Activated CD4-positive, alpha-beta T cell treated with anti-CD3 and anti-CD28 coated beads, Interleukin-2, amount 50 U/mL, for 16 hours (primary cell): ENCODE data around the gene FAM222A.
"Not testable (repeated sequence)": the region's sequence is repeated elsewhere in the genome, so short reads cannot be mapped to it uniquely, and the experiment has no call there.

Experiments used
- DNase-seq: peaks from one replicate; pipeline ENCODE4 v3.0.0-alpha.2; 2020

Gene FAM222A

GRCh38 chr12:109694629-109695028, 19.0 kb upstream of the FAM222A start:
- not testable (repeated sequence) for DNase-seq

- no peak for DNase-seq
These were observed 18.2 kb upstream of the FAM222A start for GRCh38 chr12:109695416-109695815.

GRCh38 chr12:109695961-109696461, 17.6 kb upstream of the FAM222A start:
- no peak for DNase-seq

GRCh38 chr12:109696485-109697269, 16.9 kb upstream of the FAM222A start:
- DNase-seq, result peak; percentile 10

- DNase-seq, result no peak
These were observed 16.4 kb upstream of the FAM222A start for GRCh38 chr12:109697270-109697553.

- DNase-seq, result no peak
These were observed 15.7 kb upstream of the FAM222A start for GRCh38 chr12:109697877-109698468.

- DNase-seq, result no peak
These were observed 14.8 kb upstream of the FAM222A start for GRCh38 chr12:109698820-109699219.

GRCh38 chr12:109701064-109701463, 12.6 kb upstream of the FAM222A start:
- no peak for DNase-seq

GRCh38 chr12:109702111-109702841, 11.3 kb upstream of the FAM222A start:
- no peak for DNase-seq

- DNase-seq, result no peak
These were observed 9.9 kb upstream of the FAM222A start for GRCh38 chr12:109703684-109704083.

GRCh38 chr12:109704371-109705098, 9.1 kb upstream of the FAM222A start:
- DNase-seq, result no peak

GRCh38 chr12:109705291-109705690, 8.3 kb upstream of the FAM222A start:
- DNase-seq, result no peak

GRCh38 chr12:109706398-109706746, 7.3 kb upstream of the FAM222A start:
- DNase-seq, result no peak

- DNase-seq, result no peak
These were observed 6.7 kb upstream of the FAM222A start for GRCh38 chr12:109706747-109707469.

GRCh38 chr12:109707470-109707821, 6.2 kb upstream of the FAM222A start:
- no peak for DNase-seq

- DNase-seq, result no peak
These were observed 4.7 kb upstream of the FAM222A start for GRCh38 chr12:109708939-109709338.

GRCh38 chr12:109709401-109709991, 4.1 kb upstream of the FAM222A start:
- no peak for DNase-seq

- no peak for DNase-seq
These were observed 3.3 kb upstream of the FAM222A start for GRCh38 chr12:109710205-109710746.

- no peak for DNase-seq
These were observed 2.7 kb upstream of the FAM222A start for GRCh38 chr12:109710747-109711595.

GRCh38 chr12:109711596-109712461, 1.8 kb upstream of the FAM222A start:
- DNase-seq, result no peak
